D341Med (cell line): ENCODE data around the gene UBIAD1.
"Not testable (repeated sequence)": the region's sequence is repeated elsewhere in the genome, so short reads cannot be mapped to it uniquely, and the experiment has no call there.

Experiments used
- DNase-seq: peaks from one replicate; pipeline ENCODE4 v3.0.0; 2012; ENCODE audit warnings: low spot score

The UBIAD1 gene, protein sequence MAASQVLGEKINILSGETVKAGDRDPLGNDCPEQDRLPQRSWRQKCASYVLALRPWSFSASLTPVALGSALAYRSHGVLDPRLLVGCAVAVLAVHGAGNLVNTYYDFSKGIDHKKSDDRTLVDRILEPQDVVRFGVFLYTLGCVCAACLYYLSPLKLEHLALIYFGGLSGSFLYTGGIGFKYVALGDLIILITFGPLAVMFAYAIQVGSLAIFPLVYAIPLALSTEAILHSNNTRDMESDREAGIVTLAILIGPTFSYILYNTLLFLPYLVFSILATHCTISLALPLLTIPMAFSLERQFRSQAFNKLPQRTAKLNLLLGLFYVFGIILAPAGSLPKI

DNA sequence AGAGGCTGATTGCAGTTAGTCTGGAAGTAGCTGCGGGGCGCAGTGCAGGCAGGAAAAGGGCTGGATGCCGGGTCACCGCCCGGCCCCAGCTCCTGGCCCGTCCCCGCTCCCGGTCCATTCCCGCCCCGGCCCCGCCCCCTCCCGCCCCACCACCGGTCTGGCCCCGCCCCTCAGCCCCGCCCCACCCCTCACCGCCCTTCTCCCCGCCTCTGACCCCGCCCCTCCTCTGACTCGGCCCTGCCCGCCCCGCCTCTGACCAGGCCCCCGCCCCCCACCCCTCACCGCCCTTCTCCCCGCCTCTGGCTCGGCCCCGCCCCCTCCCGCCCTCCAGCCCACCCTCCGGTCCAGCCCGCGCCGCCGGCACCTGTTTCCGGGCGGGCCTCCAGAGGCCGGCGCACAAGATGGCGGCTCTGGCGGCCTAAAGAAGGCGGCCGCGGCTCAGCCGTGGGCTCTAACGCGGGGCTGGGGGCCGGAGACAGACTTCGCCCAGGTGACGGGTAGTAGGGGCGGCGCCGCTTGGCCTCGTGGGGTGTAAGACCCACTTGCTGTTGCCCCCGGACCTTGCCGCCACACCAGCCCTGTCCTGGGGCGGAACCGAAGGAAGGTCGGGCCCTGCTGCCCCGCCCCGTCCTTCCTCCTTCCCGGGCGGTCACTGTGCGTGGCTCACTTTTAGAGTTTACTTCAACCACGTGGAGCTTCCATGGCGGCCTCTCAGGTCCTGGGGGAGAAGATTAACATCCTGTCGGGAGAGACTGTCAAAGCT is at the start of gene UBIAD1:
Gene UBIAD1 (plus strand): TSS at position 367 of the 763 bp plus-strand sequence. CDS start 334 bp downstream, at position 701.
- peak; percentile 97 for DNase-seq

GRCh38 chr1:11227106-11228077 is 45.6 kb upstream of the UBIAD1 start:
- no peak for DNase-seq

DNA sequence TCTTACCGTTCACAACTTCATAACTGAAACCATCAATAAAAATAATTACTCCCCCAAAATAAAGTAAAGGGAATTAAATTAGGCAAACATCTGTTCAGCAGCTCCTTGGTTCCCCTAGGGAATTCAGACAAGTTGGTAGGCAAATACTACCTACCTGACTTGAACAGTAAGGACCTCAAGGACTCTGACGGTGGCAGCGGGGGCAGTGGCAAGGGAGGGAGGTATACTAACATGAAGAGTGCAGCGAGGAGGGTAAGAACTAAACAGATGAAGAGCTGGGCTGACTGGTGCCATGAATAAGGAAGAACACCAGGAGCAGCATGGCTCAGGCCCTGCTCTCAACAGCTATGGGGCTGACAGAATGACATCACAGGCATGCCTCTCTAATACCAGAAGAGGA is 43.8 kb upstream of the UBIAD1 start:
- DNase-seq: no peak

GRCh38 chr1:11233208-11233607 is 39.8 kb upstream of the UBIAD1 start:
- no peak for DNase-seq

DNA sequence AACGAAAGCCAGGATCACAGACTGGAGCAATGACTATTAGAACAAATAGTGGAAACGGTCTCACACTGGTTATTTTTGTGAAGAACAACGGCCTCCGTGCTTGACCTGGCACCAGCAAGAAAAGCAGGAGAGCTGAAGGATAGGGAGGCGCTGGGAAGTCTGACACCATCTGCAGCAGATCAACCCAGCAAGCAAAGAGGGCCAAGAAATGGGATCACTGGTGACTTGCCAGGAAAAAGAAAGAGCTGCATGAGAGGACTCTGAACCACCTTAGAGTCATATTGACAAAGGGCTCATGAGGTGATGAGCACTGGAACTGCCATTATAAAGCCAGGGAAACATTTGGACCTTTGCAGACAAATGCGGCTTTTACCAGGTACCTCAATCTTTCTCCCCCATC is 35.6 kb upstream of the UBIAD1 start:
- no peak for DNase-seq

DNA sequence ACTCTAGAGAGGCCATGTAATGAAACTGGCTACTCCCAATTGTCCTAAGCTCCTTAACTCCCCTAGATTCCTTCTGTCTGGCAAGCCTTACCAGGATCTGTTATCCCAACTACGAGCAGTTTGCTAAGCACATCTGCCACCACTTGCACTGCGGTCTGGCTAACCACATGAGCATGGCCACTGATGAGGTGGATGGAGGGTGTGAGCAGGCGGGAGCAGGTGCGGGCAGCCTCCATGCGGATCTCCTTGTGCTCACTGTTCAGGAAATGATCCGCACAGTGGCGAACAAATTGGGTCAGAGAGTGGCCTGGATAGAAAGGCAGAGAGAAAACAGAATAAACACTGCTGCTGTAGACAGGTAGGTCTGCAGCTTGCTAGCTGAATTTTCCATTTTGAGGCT is 34.7 kb upstream of the UBIAD1 start:
- peak; percentile 58 for DNase-seq

DNA sequence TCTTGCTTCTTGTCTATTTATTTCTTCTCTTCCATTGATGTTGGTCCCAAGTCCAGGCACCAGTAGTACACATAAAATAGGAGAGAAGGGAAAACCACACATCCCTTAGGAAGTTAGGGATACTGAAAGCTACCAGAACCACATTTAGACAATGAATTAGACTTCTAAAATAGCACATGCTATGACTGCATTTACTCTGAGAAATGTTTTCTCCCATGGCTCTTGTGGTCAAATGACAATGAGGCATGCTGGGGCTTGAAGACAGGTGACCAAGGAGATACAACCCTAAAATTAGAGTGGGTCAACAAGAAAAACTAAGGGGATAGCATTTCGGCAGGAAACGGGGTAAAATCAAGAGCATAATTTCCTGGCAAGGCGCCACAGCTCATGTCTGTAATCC is 27.8 kb upstream of the UBIAD1 start:
- DNase-seq: no peak

GRCh38 chr1:11245904-11246719 is 26.9 kb upstream of the UBIAD1 start:
- no peak for DNase-seq

GRCh38 chr1:11248169-11248568 is 24.8 kb upstream of the UBIAD1 start:
- no peak for DNase-seq

DNA sequence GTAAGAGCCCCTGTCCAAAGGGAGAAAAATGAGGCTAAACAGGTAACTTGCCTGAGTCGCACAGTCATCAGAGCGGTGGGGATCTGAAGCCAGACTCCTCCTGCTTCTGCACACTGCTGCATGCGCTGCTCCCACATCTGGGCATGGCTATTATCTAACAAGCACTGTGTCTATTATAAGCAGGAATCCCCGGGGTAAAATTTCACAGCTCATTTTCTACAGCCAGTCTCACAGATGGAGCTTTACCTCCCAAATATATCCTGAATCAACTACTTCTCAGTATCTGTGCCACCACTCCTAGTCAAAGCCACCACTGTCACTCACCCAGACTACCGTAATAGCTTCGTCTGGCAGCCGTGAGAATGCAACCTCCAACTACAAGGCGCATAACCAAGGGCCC is 20.5 kb upstream of the UBIAD1 start:
- no peak for DNase-seq

- no peak for DNase-seq
These were observed 19.8 kb upstream of the UBIAD1 start for GRCh38 chr1:11253226-11253625.

- DNase-seq: no peak
These were observed 16.7 kb upstream of the UBIAD1 start for GRCh38 chr1:11256299-11256698.

DNA sequence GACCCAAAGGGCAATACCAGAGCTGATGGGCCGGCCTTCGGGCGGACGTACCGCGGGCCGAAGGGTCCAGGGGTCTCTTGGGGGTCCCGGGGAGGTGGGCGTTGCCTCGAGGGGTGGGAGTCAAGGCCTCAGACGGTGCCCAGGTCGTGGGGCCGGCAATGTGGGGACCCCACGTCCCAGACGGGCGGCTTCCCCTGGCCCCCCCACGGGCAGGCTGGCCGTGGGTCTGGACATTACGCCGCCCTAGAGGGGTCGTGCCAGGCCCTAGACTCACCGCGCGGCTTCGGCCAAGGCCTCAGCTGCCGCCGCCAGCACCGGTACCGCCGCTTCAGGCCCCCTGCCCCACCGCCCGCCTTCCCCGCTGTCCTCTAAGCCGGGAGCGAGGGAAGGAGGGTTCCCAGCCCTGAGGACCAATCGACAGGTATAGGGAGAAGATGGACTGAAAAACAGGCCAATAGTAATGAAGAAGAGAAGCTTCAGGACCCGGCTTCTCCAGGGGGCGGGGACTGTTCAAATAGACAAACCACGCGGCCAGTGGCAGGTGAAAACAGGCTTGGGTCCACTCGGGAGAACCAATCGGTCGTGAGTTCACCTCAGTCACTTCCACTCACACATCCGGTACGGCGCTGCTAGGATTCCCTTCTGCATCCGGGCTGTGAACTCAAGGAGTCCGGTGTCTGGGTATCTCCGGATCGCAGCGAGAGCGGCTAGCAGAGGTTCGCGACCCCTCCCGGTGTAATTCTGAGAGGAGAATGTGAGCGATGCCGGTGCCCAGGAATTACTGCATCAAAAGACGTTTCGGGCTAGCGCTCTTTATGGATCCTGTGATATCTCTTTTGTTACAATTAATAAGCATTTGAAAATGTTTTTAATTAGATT is 10.6 kb upstream of the UBIAD1 start, which contains the start of gene MTOR:
Gene MTOR (minus strand): TSS at position 381 of the 879 bp plus-strand sequence. CDS start 3,142 bp downstream, outside the sequence.
- peak; percentile 96 for DNase-seq

GRCh38 chr1:11266268-11267074 is 6.5 kb upstream of the UBIAD1 start:
- DNase-seq: no peak

DNA sequence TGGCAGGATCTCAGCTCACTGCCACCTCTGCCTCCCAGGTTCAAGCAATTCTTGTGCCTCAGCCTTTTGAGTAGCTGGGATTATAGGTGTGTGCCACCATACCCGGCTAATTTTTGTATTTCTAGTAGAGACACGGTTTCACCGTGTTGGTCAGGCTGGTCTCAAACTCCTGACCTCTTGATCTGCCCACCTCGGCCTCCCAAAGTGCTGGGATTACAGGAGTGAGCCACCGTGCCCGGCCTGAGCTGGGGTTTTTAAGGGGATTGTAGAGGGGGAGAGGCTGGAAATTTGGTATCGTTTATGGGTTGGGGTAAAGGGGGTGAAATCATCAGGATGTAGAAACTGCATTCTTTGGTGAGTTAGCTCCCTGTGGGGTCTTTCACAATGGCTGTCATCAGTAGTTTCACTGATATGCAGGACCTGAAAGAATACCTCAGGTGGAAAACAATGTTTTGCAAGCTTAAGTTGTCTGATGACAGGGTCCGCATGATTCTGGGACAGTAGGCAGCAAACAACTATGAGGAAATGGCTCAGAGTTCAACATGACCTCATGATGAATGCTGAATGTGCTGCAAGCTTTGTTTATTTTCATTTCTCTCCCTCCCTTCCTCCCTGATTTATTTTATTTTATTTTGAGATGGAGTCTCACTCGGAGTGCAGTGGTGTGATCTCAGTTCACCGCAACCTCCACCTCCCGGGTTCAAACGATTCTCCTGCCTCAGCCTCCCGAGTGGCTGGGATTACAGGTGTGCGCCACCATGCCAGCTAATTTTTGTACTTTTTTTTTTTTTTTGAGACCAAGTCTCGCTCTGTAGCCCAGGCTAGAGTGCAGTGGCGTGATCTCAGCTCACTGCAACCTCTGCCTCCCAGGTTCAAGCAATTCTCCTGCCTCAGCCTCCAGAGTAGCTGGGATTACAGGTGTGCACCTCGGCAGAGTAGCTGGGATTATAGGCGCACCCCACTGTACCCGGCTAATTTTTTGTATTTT is 5.4 kb upstream of the UBIAD1 start:
- not testable (repeated sequence) for DNase-seq

GRCh38 chr1:11272544-11272831 is 510 bp upstream of the UBIAD1 start:
- no peak for DNase-seq

DNA sequence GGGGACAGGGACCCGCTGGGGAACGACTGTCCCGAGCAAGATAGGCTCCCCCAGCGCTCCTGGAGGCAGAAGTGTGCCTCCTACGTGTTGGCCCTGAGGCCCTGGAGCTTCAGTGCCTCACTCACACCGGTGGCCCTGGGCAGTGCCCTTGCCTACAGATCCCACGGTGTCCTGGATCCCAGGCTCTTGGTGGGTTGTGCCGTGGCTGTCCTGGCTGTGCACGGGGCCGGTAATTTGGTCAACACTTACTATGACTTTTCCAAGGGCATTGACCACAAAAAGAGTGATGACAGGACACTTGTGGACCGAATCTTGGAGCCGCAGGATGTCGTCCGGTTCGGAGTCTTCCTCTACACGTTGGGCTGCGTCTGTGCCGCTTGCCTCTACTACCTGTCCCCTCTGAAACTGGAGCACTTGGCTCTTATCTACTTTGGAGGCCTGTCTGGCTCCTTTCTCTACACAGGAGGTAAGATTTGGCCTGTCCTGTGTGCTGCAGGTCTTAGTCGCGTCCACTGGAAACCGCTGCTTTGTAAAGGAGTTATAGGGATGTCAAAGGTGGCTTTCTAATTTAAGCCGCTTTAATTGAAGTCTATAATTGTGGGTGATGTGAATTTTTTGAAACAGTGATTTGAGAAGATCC is 717 bp downstream of the UBIAD1 start:
- no peak for DNase-seq

- DNase-seq: no peak
These were observed 6.2 kb downstream of the UBIAD1 start for GRCh38 chr1:11279152-11279551.
